Hepatocyte (in vitro differentiated cells): ENCODE measurements around the gene CHID1. TPM values are rescaled to one million over a fixed set of nuclear protein-coding genes. Genes with fewer than 3 reads are reported as not detected.

Experiments used
- DNase-seq: peaks from one replicate; pipeline ENCODE4 v3.0.0-alpha.2; 2016; ENCODE audit warnings: low spot score
- H2AFZ ChIP-seq: fragments of 200-600 bp; sonication (generic); 2 replicates; pipeline ENCODE4 v1.6.0; 2016; ENCODE audit warnings: antibody characterized with exemption, mild to moderate bottlenecking
- H3K27ac ChIP-seq: fragments of 200-600 bp; sonication (generic); 2 replicates; pipeline ENCODE4 v1.5.1; 2016; ENCODE audit warnings: mild to moderate bottlenecking
- H3K27me3 ChIP-seq: fragments of 200-600 bp; sonication (generic); 2 replicates; pipeline ENCODE4 v1.6.1; 2016
- H3K36me3 ChIP-seq: fragments of 200-600 bp; sonication (generic); replicated peaks from 2 replicates; pipeline ENCODE4 v1.5.1; 2016; ENCODE audit warnings: low read depth; ENCODE audit not compliant: insufficient read depth
- H3K4me1 ChIP-seq: fragments of 200-600 bp; sonication (generic); 2 replicates; pipeline ENCODE4 v1.5.1; 2016; ENCODE audit warnings: mild to moderate bottlenecking, moderate library complexity; ENCODE audit not compliant: insufficient read depth
- H3K4me2 ChIP-seq: fragments of 200-600 bp; sonication (generic); 2 replicates; pipeline ENCODE4 v1.6.0; 2016
- H3K4me3 ChIP-seq: fragments of 200-600 bp; sonication (generic); 2 replicates; pipeline ENCODE4 v1.5.1; 2016; ENCODE audit warnings: mild to moderate bottlenecking
- H3K79me2 ChIP-seq: fragments of 200-600 bp; sonication (generic); 2 replicates; pipeline ENCODE4 v1.6.0; 2017; ENCODE audit warnings: mild to moderate bottlenecking
- H3K9me2 ChIP-seq: fragments of 200-600 bp; sonication (generic); replicated peaks from 2 replicates; pipeline ENCODE4 v1.6.0; 2017; ENCODE audit warnings: mild to moderate bottlenecking; ENCODE audit not compliant: insufficient read depth
- H3K9me3 ChIP-seq: fragments of 200-600 bp; sonication (generic); 2 replicates; pipeline ENCODE4 v1.5.1; 2016; ENCODE audit warnings: low read depth, mild to moderate bottlenecking
- H4K20me1 ChIP-seq: fragments of 200-600 bp; sonication (generic); 2 replicates; pipeline ENCODE4 v1.6.0; 2016; ENCODE audit warnings: mild to moderate bottlenecking; ENCODE audit not compliant: insufficient read depth, poor library complexity, severe bottlenecking
- CTCF ChIP-seq: fragments of 200-600 bp; sonication (generic); IDR thresholded peaks from 2 replicates; pipeline ENCODE4 v1.5.1; 2016; ENCODE audit warnings: antibody characterized with exemption, mild to moderate bottlenecking; ENCODE audit not compliant: poor library complexity
- EZH2 ChIP-seq: fragments of 200-600 bp; sonication (generic); IDR thresholded peaks from 2 replicates; pipeline ENCODE4 v1.6.1; 2016; ENCODE audit warnings: antibody characterized with exemption, mild to moderate bottlenecking, borderline replicate concordance
- EZH2phosphoT487 ChIP-seq: fragments of 200-600 bp; sonication (generic); IDR thresholded peaks from one replicate; pipeline ENCODE4 v1.6.1; 2018; ENCODE audit warnings: antibody characterized with exemption, mild to moderate bottlenecking, low read depth, moderate library complexity; ENCODE audit not compliant: unreplicated experiment, severe bottlenecking
- WGBS: methylation state at CpG from one replicate; pipeline ENCODE4 v1.1.6; 2016; ENCODE audit warnings: low lambda C conversion rate; ENCODE audit errors: missing lambda C conversion rate; 5-methylcytosine and 5-hydroxymethylcytosine counted together
- polyA plus RNA-seq: library from polyadenylated mRNA; unstranded; fragments of >200 nt; fragmentation: Nextera tagmentation; extraction: Ambion mirVana; gene quantifications from 2 replicates; pipeline ENCODE4 v1.2.1, GENCODE V29; 2016
- total RNA-seq: library from RNA; depleted of rRNA; stranded (reverse); fragments of >200 nt; gene quantifications from 2 replicates; pipeline ENCODE4 v1.2.3, GENCODE V29; 2014

The CHID1 gene
- total and polyA plus RNA-seq, 2 experiments from 2014 or later, result 92.4 to 155 TPM

GRCh38 chr11:912266-912665 is 1.7 kb upstream of the CHID1 start:
- H3K36me3 ChIP-seq, result no peaks in the 10 kb centered on the region
- peaks cover 7% of the 10 kb centered on the region for H3K4me1 ChIP-seq
- no peak overlapping the region for H2AFZ ChIP-seq
- no peak for DNase-seq
- TF ChIP-seq CTCF, result no peak
- no peaks in the 10 kb centered on the region for H3K9me3 ChIP-seq
- no peak overlapping the region for H3K27ac ChIP-seq
- no peak overlapping the region for H3K4me2 ChIP-seq
- no peaks in the 10 kb centered on the region for H3K27me3 ChIP-seq
- H4K20me1 ChIP-seq, result no peaks in the 10 kb centered on the region
- H3K9me2 ChIP-seq, result no peaks in the 10 kb centered on the region
- H3K79me2 ChIP-seq, result peaks cover 23% of the 10 kb centered on the region
- H3K4me3 ChIP-seq, result no peak overlapping the region
- WGBS, result 96% methylated on average over 14 of the region's 14 CpGs

DNA sequence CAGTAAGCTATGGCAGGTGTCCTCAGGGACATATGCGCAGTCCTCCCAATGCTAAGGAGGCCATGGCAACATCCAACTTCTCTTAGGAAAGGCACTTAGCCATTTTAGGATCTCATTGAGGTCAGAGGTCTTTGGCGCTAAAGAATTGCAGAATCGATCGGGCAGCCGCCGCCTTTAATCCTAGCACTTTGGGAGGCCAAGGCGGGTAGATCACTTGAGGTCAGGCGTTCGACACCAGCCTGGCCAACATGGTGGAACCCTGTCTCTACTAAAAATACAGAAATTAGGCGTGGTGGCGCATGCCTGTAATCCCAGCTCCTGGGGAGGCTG is 1.2 kb upstream of the CHID1 start:
- Histone ChIP-seq H3K27me3 (no peaks in the 10 kb centered on the region), H3K9me2 (no peaks in the 10 kb centered on the region), H2AFZ (peak overlapping the region; percentile 77), H3K4me2 (peak overlapping the region; percentile 99), H3K79me2 (peaks cover 23% of the 10 kb centered on the region), H3K4me1 (peaks cover 7% of the 10 kb centered on the region), H3K27ac (no peak overlapping the region), H4K20me1 (no peaks in the 10 kb centered on the region), H3K36me3 (no peaks in the 10 kb centered on the region), H3K9me3 (no peaks in the 10 kb centered on the region), H3K4me3 (no peak overlapping the region)
- WGBS, result 97% methylated on average over 11 of the region's 11 CpGs
- no peak for DNase-seq
- TF ChIP-seq EZH2 (no peak), EZH2phosphoT487 (no peak), CTCF (no peak)

DNA sequence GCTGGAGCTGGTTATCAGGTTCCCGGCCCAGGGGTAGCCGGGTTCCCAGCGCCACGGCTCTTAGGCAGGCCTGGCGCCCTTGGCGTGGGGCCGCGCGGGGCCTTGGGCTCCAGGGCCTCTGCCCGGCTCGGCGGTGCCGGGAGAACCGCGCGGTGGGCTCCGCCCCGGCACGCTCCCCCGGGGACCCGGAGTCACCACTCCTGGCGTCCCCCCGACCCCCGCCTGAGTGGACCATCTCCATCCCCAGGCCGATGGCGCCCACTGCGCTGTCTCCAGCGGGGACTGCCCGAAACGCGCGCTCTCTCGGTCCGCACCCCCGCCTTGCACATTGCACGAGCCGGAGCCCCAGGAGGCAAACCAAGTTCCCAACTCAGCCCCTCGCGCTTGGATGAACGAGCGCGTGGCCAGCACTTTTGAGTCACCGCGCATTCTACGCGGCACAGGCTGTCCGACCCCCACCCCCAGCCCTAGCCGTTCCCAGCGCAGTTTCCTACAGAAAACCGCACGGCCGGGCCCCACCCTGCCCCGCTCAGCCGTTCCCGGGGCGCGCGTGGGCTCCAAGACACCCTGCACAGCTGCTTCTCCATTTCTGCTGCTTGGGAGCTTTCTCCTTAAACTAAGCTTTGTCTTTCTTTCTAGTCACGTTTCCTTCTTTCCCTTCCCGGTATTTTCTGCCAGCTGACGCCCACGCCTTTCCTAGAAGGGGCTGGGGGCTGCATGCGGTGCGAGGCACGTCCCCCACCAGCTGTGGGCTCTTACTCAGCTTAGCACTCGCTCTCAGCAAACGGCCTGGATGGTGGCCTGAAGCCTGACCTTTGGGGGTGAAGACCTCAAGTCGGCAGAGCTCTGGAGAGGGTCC is 650 bp upstream of the CHID1 start:
- no peaks in the 10 kb centered on the region for H3K9me3 ChIP-seq
- H3K36me3 ChIP-seq, result no peaks in the 10 kb centered on the region
- no peaks in the 10 kb centered on the region for H3K9me2 ChIP-seq
- WGBS, result 16% methylated on average over 25 of the region's 68 CpGs
- peaks cover 23% of the 10 kb centered on the region for H3K79me2 ChIP-seq
- H3K4me1 ChIP-seq, result peaks cover 7% of the 10 kb centered on the region
- peak overlapping the region; percentile 77 for H2AFZ ChIP-seq
- H4K20me1 ChIP-seq, result no peaks in the 10 kb centered on the region
- TF ChIP-seq EZH2 (no peak), EZH2phosphoT487 (no peak), CTCF (no peak)
- H3K4me2 ChIP-seq, result peak overlapping the region; percentile 99
- peak; percentile 62 for DNase-seq
- no peaks in the 10 kb centered on the region for H3K27me3 ChIP-seq
- peak overlapping the region; percentile 95 for H3K27ac ChIP-seq
- peak overlapping the region; percentile 93 for H3K4me3 ChIP-seq
